GM19043 (cell line): Measurements from ENCODE around the gene KCNJ9.
"Not testable (repeated sequence)": the region's sequence is repeated elsewhere in the genome, so short reads cannot be mapped to it uniquely, and the experiment has no call there.

Experiments
- ATAC-seq: cut with Tn5 transposase; IDR thresholded peaks from one replicate; pipeline ENCODE4 v1.9.1; 2021; ENCODE audit warnings: low read depth; ENCODE audit not compliant: unreplicated experiment

Gene KCNJ9

GRCh38 chr1:160081261-160081936 lies at the start of gene KCNJ9:
KCNJ9 (plus strand) TSS chr1:160081538; CDS start chr1:160084031, 2,493 bp downstream.
- ATAC-seq: no peak

- no peak for ATAC-seq
Observed at GRCh38 chr1:160032165-160032820, 49.0 kb upstream of the KCNJ9 start.

DNA sequence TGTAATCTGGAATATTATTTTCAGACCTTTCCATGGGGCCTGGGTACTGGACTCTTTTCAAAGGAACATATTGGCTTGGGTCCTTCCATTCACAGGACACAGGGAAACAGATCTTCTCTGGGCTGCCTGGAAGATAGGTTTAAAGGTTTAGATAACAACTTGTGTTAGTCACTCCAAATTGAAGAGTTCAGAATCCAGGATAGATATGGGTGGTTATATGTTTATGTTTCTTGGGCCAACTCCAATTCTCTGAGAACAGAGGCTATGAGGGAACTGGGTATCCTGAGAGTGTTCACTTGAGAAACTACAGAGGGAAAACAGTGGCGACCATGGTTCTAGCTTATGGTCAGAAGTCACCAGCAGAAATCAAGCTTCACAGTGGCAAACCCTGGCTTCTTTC lies 40.9 kb upstream of the KCNJ9 start:
- ATAC-seq: no peak

GRCh38 chr1:160043543-160043942 lies 37.8 kb upstream of the KCNJ9 start:
- ATAC-seq: no peak

- no peak for ATAC-seq
Observed at GRCh38 chr1:160045653-160046052, 35.7 kb upstream of the KCNJ9 start.

- no peak for ATAC-seq
Observed at GRCh38 chr1:160046494-160047110, 34.7 kb upstream of the KCNJ9 start.

- no peak for ATAC-seq
Observed at GRCh38 chr1:160047111-160047991, 34.0 kb upstream of the KCNJ9 start.

DNA sequence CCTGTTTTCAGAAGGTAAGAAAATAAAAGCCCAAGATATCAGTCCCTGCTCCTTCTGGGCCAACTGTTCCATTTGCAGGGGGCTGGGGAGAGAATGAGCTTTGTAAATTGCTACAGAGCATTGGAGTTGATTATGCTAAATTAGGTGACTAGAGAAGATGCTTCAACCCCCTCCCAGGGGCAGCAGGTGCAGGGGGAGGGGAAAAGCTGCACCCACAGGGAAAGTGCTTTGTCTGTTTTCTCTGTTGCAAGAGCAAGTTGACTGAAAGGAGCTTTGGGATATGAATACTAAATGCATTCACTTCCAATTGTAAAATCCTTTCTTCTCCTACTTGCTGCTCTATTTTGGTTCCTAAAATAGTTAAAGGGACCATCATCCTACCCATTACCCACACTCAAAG lies 33.0 kb upstream of the KCNJ9 start:
- ATAC-seq: no peak

- no peak for ATAC-seq
Observed at GRCh38 chr1:160049101-160049500, 32.2 kb upstream of the KCNJ9 start.

GRCh38 chr1:160050182-160050581 lies 31.2 kb upstream of the KCNJ9 start:
- not testable (repeated sequence) for ATAC-seq

DNA sequence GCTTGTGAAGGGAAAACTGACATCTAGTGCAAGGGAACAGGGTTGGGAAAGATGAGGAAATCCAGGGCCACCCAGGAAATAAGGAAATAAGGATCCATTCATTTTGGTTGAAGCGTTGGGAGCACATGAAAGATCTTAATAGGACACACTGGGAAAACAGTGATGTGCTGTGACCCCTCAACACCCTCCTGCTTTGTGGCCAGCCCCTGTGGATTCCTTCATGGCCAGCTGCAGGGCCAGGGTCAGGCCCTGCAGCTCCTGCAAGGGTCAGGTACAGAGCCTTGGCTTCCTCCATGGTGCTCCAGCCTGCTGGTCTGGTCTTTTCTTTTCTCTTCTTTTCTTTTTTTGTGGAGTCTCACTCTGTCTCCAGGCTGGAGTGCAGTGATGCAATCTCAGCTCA lies 30.7 kb upstream of the KCNJ9 start:
- ATAC-seq: no peak

DNA sequence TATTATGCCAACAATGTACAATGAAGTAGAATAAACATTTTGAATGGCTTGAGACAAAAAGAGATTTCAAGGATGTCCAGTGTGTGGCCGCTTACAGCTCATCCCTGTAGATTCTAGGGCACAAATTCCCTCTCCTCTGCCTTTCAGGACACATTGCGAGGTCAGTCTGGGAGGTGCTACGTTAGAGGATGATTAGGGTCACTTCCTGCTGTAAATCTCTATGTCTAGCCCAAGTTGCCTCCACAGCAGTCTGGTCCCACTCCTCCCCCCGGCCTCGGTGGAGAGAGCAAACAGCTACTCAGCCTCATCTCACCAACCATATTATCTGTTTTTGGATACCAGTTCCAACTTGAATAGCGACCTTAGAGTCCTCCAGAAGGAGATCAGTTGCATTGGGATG lies 28.4 kb upstream of the KCNJ9 start:
- ATAC-seq: no peak

- ATAC-seq: no peak
Observed at GRCh38 chr1:160053548-160054365, 27.6 kb upstream of the KCNJ9 start.

GRCh38 chr1:160056648-160057169 lies 24.6 kb upstream of the KCNJ9 start:
- ATAC-seq: no peak

DNA sequence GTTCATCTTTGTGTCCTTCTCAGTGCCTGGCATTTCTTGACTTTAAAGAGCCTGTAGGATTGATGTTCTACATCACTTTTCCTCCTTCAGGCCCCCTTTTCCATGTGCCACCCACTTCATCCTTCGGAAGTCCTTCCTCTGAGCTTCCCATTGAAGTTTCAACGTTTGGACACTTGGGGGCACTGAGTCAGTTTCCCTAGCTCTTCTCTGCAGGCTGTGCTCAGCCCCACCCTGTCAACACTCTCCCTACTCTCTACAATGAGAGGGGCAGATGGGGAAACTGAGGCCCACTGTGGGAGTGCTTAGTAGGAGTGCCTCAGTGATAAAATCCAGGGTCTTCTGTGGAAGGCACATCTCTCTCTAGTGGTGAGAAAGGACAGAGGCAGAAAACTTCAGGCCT lies 23.3 kb upstream of the KCNJ9 start:
- no peak for ATAC-seq

- ATAC-seq: no peak
Observed at GRCh38 chr1:160061369-160062229, 19.7 kb upstream of the KCNJ9 start.

DNA sequence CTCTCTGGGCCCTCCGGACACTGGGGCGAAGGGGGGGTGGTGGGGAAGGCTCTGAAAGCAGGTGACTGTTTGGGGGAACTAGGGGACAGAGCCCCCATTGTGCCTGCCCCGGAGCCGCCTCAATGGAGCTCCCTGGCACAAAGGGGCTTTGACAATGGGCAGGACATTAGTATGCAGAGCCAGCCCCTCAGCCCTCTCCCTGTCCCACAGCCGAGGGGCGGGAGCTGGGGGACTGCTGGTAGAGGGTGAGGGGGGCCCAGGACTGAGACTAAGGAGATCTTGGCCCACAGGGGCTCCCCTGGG lies 19.2 kb upstream of the KCNJ9 start:
- ATAC-seq: no peak

GRCh38 chr1:160063176-160063575 lies 18.2 kb upstream of the KCNJ9 start:
- no peak for ATAC-seq

DNA sequence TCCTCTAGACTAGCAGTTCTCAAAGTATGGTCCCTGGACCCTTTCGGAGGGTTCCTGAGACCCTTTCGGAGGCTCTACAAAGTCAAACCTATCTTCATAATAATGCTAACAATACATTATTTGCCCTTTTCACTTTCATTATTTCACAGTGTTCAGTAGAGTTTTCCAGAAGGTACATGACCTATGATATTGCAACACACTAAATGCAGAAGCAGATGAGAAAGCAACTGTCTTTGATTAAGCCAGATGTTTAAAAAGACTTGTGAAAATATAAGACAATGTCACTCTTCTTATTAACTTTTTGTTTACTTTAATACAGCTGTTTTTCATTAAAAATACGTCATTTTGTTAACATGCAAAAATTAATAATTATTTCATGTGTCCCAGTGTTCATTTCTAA lies 17.2 kb upstream of the KCNJ9 start:
- no peak for ATAC-seq
